Endothelial cell of umbilical vein (primary cell): ENCODE data around the gene DERL3.

Experiments
- EZH2 ChIP-seq: IDR thresholded peaks from 2 replicates; pipeline ENCODE4 v1.6.1; 2012; ENCODE audit warnings: borderline replicate concordance, low read depth, mild to moderate bottlenecking, moderate library complexity, low read length, inconsistent platforms; ENCODE audit not compliant: severe bottlenecking
- FOS ChIP-seq: IDR thresholded peaks from 2 replicates; pipeline ENCODE4 v1.6.1; 2011; ENCODE audit warnings: mild to moderate bottlenecking, low read length, moderate library complexity, borderline replicate concordance; ENCODE audit not compliant: insufficient read depth
- GATA2 ChIP-seq: IDR thresholded peaks from 2 replicates; pipeline ENCODE4 v1.7.0; 2011; ENCODE audit warnings: low read depth, mild to moderate bottlenecking, moderate library complexity, mixed read lengths, low read length; ENCODE audit not compliant: insufficient read length, insufficient read depth
- JUN ChIP-seq: IDR thresholded peaks from 2 replicates; pipeline ENCODE4 v1.6.1; 2011; ENCODE audit warnings: borderline replicate concordance, low read depth; ENCODE audit not compliant: insufficient read length, insufficient read depth
- MYC ChIP-seq: IDR thresholded peaks from one replicate; pipeline ENCODE4 v1.6.1; 2011; ENCODE audit warnings: mild to moderate bottlenecking, low read depth, low read length
- POLR2A ChIP-seq: IDR thresholded peaks from 2 replicates; pipeline ENCODE4 v1.6.1; 2012; ENCODE audit warnings: low read depth, mild to moderate bottlenecking, control low read depth, low read length
- POLR2AphosphoS5 ChIP-seq: IDR thresholded peaks from 2 replicates; pipeline ENCODE4 v1.6.1; 2012; ENCODE audit warnings: low read depth, mild to moderate bottlenecking, control low read depth, low read length, moderate library complexity; ENCODE audit not compliant: insufficient read depth
- TF ChIP-seq, protein P1 (sequence below), 2 donors: IDR thresholded peaks; 1 replicate in 1 of 2; 2 replicates in 1 of 2; pipeline ENCODE4 v1.5.1; 2011; ENCODE audit warnings: low read length in 2 of 2, mild to moderate bottlenecking in 2 of 2, moderate library complexity in 2 of 2, control low read depth in 1 of 2, inconsistent platforms in 1 of 2, low read depth in 1 of 2; ENCODE audit not compliant: insufficient read depth in 1 of 2; ENCODE audit errors: extremely low read depth in 1 of 2
- TF ChIP-seq, protein P2 (sequence below): IDR thresholded peaks from 2 replicates; pipeline ENCODE4 v1.6.1; 2011; ENCODE audit not compliant: insufficient read depth, insufficient read length

DNA sequence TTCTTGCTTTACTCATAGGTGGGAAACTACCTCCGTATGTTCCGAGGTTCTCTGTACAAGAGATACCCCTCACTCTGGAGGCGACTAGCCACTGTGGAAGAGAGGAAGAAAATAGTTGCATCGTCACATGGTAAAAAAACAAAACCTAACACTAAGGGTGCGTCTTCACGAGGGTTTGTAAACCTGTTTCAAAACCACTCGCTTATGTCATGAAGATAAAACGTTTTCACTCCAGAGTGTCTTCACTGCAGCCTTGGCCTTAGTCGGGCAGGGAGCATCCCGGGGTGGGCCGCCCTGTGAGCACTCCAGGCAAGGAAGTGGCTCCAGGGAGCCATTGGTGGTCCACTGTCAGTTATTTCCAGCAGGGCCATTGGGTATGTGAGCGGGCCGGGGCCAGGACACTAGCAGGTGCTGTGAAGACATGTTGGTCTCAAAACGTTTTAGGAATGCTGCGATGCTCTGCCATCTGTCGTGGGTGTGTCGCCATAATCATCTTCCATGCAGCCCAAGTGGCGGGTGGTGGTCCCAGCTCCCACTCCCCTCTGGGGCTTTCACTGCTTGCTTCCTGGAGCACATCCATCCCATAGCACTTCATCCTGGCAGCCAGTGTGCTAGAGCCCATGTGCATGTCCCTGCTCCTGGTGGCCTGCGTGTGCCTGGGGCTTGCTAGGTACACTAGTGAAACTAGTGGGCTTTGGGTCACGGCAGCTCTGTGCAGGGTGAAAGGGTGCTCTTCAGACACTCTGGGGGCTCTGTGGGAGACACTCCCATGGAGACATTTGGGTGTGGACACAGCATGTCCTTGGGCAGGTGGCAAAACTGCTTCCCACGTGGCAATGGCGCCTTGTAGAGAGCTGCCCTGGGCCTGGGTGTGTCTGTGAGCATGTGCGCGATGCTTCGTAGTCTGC is 46.8 kb downstream of the DERL3 start:
- TF ChIP-seq, protein P1, sequence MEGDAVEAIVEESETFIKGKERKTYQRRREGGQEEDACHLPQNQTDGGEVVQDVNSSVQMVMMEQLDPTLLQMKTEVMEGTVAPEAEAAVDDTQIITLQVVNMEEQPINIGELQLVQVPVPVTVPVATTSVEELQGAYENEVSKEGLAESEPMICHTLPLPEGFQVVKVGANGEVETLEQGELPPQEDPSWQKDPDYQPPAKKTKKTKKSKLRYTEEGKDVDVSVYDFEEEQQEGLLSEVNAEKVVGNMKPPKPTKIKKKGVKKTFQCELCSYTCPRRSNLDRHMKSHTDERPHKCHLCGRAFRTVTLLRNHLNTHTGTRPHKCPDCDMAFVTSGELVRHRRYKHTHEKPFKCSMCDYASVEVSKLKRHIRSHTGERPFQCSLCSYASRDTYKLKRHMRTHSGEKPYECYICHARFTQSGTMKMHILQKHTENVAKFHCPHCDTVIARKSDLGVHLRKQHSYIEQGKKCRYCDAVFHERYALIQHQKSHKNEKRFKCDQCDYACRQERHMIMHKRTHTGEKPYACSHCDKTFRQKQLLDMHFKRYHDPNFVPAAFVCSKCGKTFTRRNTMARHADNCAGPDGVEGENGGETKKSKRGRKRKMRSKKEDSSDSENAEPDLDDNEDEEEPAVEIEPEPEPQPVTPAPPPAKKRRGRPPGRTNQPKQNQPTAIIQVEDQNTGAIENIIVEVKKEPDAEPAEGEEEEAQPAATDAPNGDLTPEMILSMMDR (IDR thresholded peaks at IDR 0.05; ENCODE audit: extremely low read depth in 1 of 2, insufficient read depth in 1 of 2, low read depth in 1 of 2, low read length in 2 of 2): no peak
- TF ChIP-seq, protein P2, sequence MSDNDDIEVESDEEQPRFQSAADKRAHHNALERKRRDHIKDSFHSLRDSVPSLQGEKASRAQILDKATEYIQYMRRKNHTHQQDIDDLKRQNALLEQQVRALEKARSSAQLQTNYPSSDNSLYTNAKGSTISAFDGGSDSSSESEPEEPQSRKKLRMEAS: no peak
- no peak for TF ChIP-seq POLR2AphosphoS5
- no peak for TF ChIP-seq POLR2A
- TF ChIP-seq EZH2: no peak
- TF ChIP-seq JUN: no peak
- TF ChIP-seq MYC: no peak
- no peak for TF ChIP-seq FOS
- no peak for TF ChIP-seq GATA2
